ENCODE measurements around the gene ITPK1.

The ITPK1 gene

GRCh38 chr14:93078870-93079269 lies 36.9 kb downstream of the ITPK1 start:
- no peak overlapping the region for H3K4me2 ChIP-seq (ENCODE audit: low read length)
- no peak overlapping the region for H3K4me3 ChIP-seq (ENCODE audit: low read length)
- H3K79me2 ChIP-seq (ENCODE audit: low read length) = no peaks in the 10 kb centered on the region
- no peaks in the 10 kb centered on the region for H3K4me1 ChIP-seq (ENCODE audit: low read length)
- H3K9me3 ChIP-seq (ENCODE audit: insufficient read depth, low read length) = no peaks in the 10 kb centered on the region
- H2AFZ ChIP-seq (ENCODE audit: low read depth, low read length) = no peak overlapping the region
- TF ChIP-seq CTCF (IDR thresholded peaks at IDR 0.05; ENCODE audit: low read depth, low read length) (no peak), EZH2phosphoT487 (IDR thresholded peaks at IDR 0.05; ENCODE audit: low read depth) (no peak)
- 0 out of 2 replicates have a peak, but pooled peaks cover 2% of the 10 kb centered on the region for H4K20me1 ChIP-seq (ENCODE audit: insufficient read depth, low read length)
- no peaks in the 10 kb centered on the region for H3K36me3 ChIP-seq (replicated peaks; ENCODE audit: low read depth, low read length)
- no peaks in the 10 kb centered on the region for H3K27me3 ChIP-seq (ENCODE audit: low read depth, low read length)
- H3K9ac ChIP-seq (ENCODE audit: low read length) = no peak overlapping the region
- H3K27ac ChIP-seq (ENCODE audit: low read length) = no peak overlapping the region

GRCh38 chr14:93076755-93077154 lies 39.0 kb downstream of the ITPK1 start:
- Histone ChIP-seq H3K4me1 (ENCODE audit: low read length) (no peaks in the 10 kb centered on the region), H3K36me3 (replicated peaks; ENCODE audit: low read depth, low read length) (no peaks in the 10 kb centered on the region), H3K27ac (ENCODE audit: low read length) (no peak overlapping the region), H2AFZ (ENCODE audit: low read depth, low read length) (no peak overlapping the region), H4K20me1 (ENCODE audit: insufficient read depth, low read length) (no peaks in the 10 kb centered on the region), H3K9me3 (ENCODE audit: insufficient read depth, low read length) (no peaks in the 10 kb centered on the region), H3K4me2 (ENCODE audit: low read length) (no peak overlapping the region), H3K27me3 (ENCODE audit: low read depth, low read length) (no peaks in the 10 kb centered on the region), H3K4me3 (ENCODE audit: low read length) (no peak overlapping the region), H3K79me2 (ENCODE audit: low read length) (no peaks in the 10 kb centered on the region), H3K9ac (ENCODE audit: low read length) (no peak overlapping the region)
- TF ChIP-seq CTCF (IDR thresholded peaks at IDR 0.05; ENCODE audit: low read depth, low read length) = no peak
- TF ChIP-seq EZH2phosphoT487 (IDR thresholded peaks at IDR 0.05; ENCODE audit: low read depth) = no peak

GRCh38 chr14:93075891-93076290 lies 39.8 kb downstream of the ITPK1 start:
- Histone ChIP-seq H3K9me3 (ENCODE audit: insufficient read depth, low read length) (no peaks in the 10 kb centered on the region), H3K4me1 (ENCODE audit: low read length) (no peaks in the 10 kb centered on the region), H3K4me3 (ENCODE audit: low read length) (no peak overlapping the region), H3K79me2 (ENCODE audit: low read length) (no peaks in the 10 kb centered on the region), H3K36me3 (replicated peaks; ENCODE audit: low read depth, low read length) (no peaks in the 10 kb centered on the region), H2AFZ (ENCODE audit: low read depth, low read length) (no peak overlapping the region), H3K4me2 (ENCODE audit: low read length) (no peak overlapping the region), H3K27me3 (ENCODE audit: low read depth, low read length) (no peaks in the 10 kb centered on the region), H3K27ac (ENCODE audit: low read length) (no peak overlapping the region), H3K9ac (ENCODE audit: low read length) (no peak overlapping the region), H4K20me1 (ENCODE audit: insufficient read depth, low read length) (no peaks in the 10 kb centered on the region)
- no peak for TF ChIP-seq CTCF (IDR thresholded peaks at IDR 0.05; ENCODE audit: low read depth, low read length)
- TF ChIP-seq EZH2phosphoT487 (IDR thresholded peaks at IDR 0.05; ENCODE audit: low read depth) = no peak

- Histone ChIP-seq H3K9ac (ENCODE audit: low read length) (no peak overlapping the region), H3K9me3 (ENCODE audit: insufficient read depth, low read length) (no peaks in the 10 kb centered on the region), H2AFZ (ENCODE audit: low read depth, low read length) (no peak overlapping the region), H4K20me1 (ENCODE audit: insufficient read depth, low read length) (no peaks in the 10 kb centered on the region), H3K27ac (ENCODE audit: low read length) (no peak overlapping the region), H3K79me2 (ENCODE audit: low read length) (no peaks in the 10 kb centered on the region), H3K4me2 (ENCODE audit: low read length) (no peak overlapping the region), H3K27me3 (ENCODE audit: low read depth, low read length) (no peaks in the 10 kb centered on the region), H3K4me3 (ENCODE audit: low read length) (no peak overlapping the region), H3K4me1 (ENCODE audit: low read length) (no peaks in the 10 kb centered on the region), H3K36me3 (replicated peaks; ENCODE audit: low read depth, low read length) (no peaks in the 10 kb centered on the region)
- TF ChIP-seq EZH2phosphoT487 (IDR thresholded peaks at IDR 0.05; ENCODE audit: low read depth) (no peak), CTCF (IDR thresholded peaks at IDR 0.05; ENCODE audit: low read depth, low read length) (no peak)
Measured at GRCh38 chr14:93073910-93074769, 41.6 kb downstream of the ITPK1 start.
